Breast epithelium (tissue), 3 donors: ENCODE results near the gene TRIO.

ENCODE experiments used
- POLR2A ChIP-seq: fragments of 450-650 bp; IDR thresholded peaks from one replicate; pipeline ENCODE4 v1.6.1; 2016; ENCODE audit warnings: antibody characterized with exemption, mild to moderate bottlenecking, moderate library complexity
- POLR2AphosphoS5 ChIP-seq, 3 donors: sonication (generic); formaldehyde crosslinking; IDR thresholded peaks; one replicate each; pipeline ENCODE4 v1.6.1; 2017; ENCODE audit warnings: antibody characterized with exemption in 3 of 3
- TF ChIP-seq, protein P1 (sequence below), 3 donors: fragments of 450-650 bp; IDR thresholded peaks; one replicate each; pipeline ENCODE4 v1.5.1; 2016 to 2017; ENCODE audit warnings: antibody characterized with exemption in 3 of 3, mild to moderate bottlenecking in 3 of 3, moderate library complexity in 3 of 3

DNA sequence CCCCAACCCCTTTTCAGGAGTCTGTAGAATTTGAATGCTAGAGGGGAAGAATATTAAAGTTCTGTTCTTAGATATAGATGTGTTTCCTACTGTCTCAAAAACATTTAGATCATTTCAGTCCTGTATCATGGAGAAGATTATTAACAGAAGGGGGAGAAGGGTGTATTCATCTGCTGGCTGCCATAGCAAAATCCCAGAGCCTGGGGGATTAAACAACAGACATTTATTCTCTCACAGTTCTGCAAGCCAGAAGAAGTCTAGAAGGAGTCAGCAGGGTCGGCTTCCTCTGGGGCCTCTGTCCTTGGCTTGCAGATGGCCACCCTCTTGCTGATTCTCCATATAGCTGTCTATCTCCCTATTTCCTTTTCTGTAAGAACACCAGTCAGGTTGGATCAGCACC is 288.4 kb downstream of the TRIO start:
- TF ChIP-seq, protein P1, sequence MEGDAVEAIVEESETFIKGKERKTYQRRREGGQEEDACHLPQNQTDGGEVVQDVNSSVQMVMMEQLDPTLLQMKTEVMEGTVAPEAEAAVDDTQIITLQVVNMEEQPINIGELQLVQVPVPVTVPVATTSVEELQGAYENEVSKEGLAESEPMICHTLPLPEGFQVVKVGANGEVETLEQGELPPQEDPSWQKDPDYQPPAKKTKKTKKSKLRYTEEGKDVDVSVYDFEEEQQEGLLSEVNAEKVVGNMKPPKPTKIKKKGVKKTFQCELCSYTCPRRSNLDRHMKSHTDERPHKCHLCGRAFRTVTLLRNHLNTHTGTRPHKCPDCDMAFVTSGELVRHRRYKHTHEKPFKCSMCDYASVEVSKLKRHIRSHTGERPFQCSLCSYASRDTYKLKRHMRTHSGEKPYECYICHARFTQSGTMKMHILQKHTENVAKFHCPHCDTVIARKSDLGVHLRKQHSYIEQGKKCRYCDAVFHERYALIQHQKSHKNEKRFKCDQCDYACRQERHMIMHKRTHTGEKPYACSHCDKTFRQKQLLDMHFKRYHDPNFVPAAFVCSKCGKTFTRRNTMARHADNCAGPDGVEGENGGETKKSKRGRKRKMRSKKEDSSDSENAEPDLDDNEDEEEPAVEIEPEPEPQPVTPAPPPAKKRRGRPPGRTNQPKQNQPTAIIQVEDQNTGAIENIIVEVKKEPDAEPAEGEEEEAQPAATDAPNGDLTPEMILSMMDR (IDR thresholded peaks at IDR 0.05): no peak
- no peak for TF ChIP-seq POLR2A
- TF ChIP-seq POLR2AphosphoS5 (IDR thresholded peaks at IDR 0.05): no peak
